Osteoblast (primary cell): ENCODE measurements around the gene CHRM5. TPM values are rescaled to one million over a fixed set of nuclear protein-coding genes. Genes with fewer than 3 reads are reported as not detected.

Experiments
- DNase-seq: peaks from one replicate; pipeline ENCODE4 v3.0.0; 2011; ENCODE audit warnings: low spot score, mixed read lengths; ENCODE audit not compliant: insufficient read length; ENCODE audit errors: missing footprints
- H2AFZ ChIP-seq: 2 replicates; pipeline ENCODE4 v1.6.0; 2011; ENCODE audit warnings: mild to moderate bottlenecking, low read length
- H3K27ac ChIP-seq: 2 replicates; pipeline ENCODE4 v1.5.1; 2011; ENCODE audit warnings: mild to moderate bottlenecking, low read depth, low read length, moderate library complexity
- H3K27me3 ChIP-seq: 2 replicates; pipeline ENCODE4 v1.6.0; 2012; ENCODE audit warnings: mild to moderate bottlenecking, control low read depth, inconsistent platforms, low read length, moderate library complexity; ENCODE audit not compliant: insufficient read depth
- H3K36me3 ChIP-seq: 2 replicates; pipeline ENCODE4 v1.5.1; 2011; ENCODE audit warnings: mild to moderate bottlenecking, low read length, control low read depth, moderate library complexity; ENCODE audit not compliant: insufficient read depth
- H3K4me1 ChIP-seq: 2 replicates; pipeline ENCODE4 v1.5.1; 2011; ENCODE audit warnings: mild to moderate bottlenecking, low read length, control low read depth, moderate library complexity; ENCODE audit not compliant: insufficient read depth
- H3K4me2 ChIP-seq: 2 replicates; pipeline ENCODE4 v1.6.0; 2011; ENCODE audit warnings: mild to moderate bottlenecking, low read length; ENCODE audit not compliant: insufficient read depth
- H3K4me3 ChIP-seq: fragments of 200-600 bp; sonication (generic); 3 replicates; pipeline ENCODE4 v1.5.1; 2012; ENCODE audit warnings: mild to moderate bottlenecking, low read length, inconsistent platforms; ENCODE audit not compliant: insufficient read depth
- H3K79me2 ChIP-seq: 2 replicates; pipeline ENCODE4 v1.6.0; 2012; ENCODE audit warnings: mild to moderate bottlenecking, low read length, control low read depth, inconsistent platforms; ENCODE audit not compliant: insufficient read depth
- H3K9me3 ChIP-seq: 2 replicates; pipeline ENCODE4 v1.5.1; 2011; ENCODE audit warnings: low read depth, low read length, control low read depth
- H4K20me1 ChIP-seq: 2 replicates; pipeline ENCODE4 v1.6.0; 2012; ENCODE audit warnings: mild to moderate bottlenecking, low read length, control low read depth; ENCODE audit not compliant: insufficient read depth
- CTCF ChIP-seq: IDR thresholded peaks from 2 replicates; pipeline ENCODE4 v1.5.1; 2011; ENCODE audit warnings: mild to moderate bottlenecking, low read depth, low read length, moderate library complexity; ENCODE audit errors: extremely low read depth
- total RNA-seq: library from RNA; depleted of rRNA; stranded (reverse); fragments of >200 nt; gene quantifications from 2 replicates; pipeline ENCODE4 v1.2.3, GENCODE V29; 2012

CHRM5 gene, protein sequence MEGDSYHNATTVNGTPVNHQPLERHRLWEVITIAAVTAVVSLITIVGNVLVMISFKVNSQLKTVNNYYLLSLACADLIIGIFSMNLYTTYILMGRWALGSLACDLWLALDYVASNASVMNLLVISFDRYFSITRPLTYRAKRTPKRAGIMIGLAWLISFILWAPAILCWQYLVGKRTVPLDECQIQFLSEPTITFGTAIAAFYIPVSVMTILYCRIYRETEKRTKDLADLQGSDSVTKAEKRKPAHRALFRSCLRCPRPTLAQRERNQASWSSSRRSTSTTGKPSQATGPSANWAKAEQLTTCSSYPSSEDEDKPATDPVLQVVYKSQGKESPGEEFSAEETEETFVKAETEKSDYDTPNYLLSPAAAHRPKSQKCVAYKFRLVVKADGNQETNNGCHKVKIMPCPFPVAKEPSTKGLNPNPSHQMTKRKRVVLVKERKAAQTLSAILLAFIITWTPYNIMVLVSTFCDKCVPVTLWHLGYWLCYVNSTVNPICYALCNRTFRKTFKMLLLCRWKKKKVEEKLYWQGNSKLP
- total RNA-seq, result under 0.01 TPM in 2 replicates

DNA sequence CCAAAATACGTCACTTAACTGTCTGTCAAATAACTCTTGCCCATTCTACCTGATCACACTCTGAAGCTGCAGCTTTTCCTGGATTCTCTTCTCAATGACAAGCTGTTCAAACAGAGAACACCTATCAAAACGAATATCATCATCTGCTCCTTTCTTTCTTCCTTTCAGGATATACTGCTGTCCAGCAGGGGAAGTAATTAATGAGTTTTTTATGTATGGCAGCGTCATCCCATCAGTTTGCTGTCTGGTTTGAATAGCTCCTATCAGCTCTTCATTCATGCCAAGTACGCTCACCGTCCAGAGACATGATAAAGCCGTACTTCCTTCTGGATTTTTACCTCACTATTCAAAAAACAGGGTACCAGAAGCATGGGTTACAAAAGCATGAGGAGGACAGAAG, at the start of gene CHRM5:
Gene CHRM5 (plus strand): TSS at position 274 of the 400 bp plus-strand sequence. CDS start 94,221 bp downstream, outside the sequence.
- DNase-seq, result no peak
- H3K36me3 ChIP-seq, result no peaks in the 10 kb centered on the region
- peaks cover 5% of the 10 kb centered on the region for H3K4me1 ChIP-seq
- no peaks in the 10 kb centered on the region for H3K9me3 ChIP-seq
- H3K79me2 ChIP-seq, result no peaks in the 10 kb centered on the region
- TF ChIP-seq CTCF, result no peak
- H3K4me3 ChIP-seq, result no peak within 1 kb of the TSS
- no peak within 1 kb of the TSS for H3K4me2 ChIP-seq
- peaks cover 3% of the 10 kb centered on the region for H4K20me1 ChIP-seq
- no peaks in the 10 kb centered on the region for H3K27me3 ChIP-seq
- no peak within 1 kb of the TSS for H2AFZ ChIP-seq
- no peak within 1 kb of the TSS for H3K27ac ChIP-seq

GRCh38 chr15:33923446-33923845, 44.9 kb upstream of the CHRM5 start:
- no peak for TF ChIP-seq CTCF
- no peak overlapping the region for H3K27ac ChIP-seq
- peaks cover 12% of the 10 kb centered on the region for H4K20me1 ChIP-seq
- H3K4me2 ChIP-seq, result no peak overlapping the region
- H3K9me3 ChIP-seq, result no peaks in the 10 kb centered on the region
- no peak overlapping the region for H2AFZ ChIP-seq
- peaks cover 3% of the 10 kb centered on the region for H3K79me2 ChIP-seq
- no peak overlapping the region for H3K4me3 ChIP-seq
- DNase-seq, result no peak
- no peaks in the 10 kb centered on the region for H3K4me1 ChIP-seq
- no peaks in the 10 kb centered on the region for H3K27me3 ChIP-seq
- no peaks in the 10 kb centered on the region for H3K36me3 ChIP-seq

DNA sequence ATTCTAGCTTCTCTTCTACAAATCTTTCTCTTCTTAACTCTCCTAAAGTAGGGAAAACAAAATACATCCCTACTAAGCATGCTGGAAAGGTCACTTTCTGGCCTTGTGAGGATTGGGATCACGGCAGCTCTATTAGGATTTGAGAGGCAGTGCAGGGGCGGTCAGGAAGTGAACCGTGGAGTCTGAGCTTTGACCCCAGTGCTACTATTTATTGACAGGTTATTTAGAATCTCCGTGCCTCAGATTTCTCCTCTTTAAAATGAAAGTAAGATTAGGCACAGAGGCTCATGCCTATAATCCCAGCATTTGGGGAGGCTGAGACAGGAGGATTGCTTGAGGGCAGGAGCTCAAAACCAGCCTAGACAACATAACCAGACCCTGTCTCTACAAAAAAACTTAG, 42.0 kb upstream of the CHRM5 start:
- H3K4me2 ChIP-seq, result no peak overlapping the region
- peaks cover 9% of the 10 kb centered on the region for H3K79me2 ChIP-seq
- H3K27ac ChIP-seq, result no peak overlapping the region
- H3K9me3 ChIP-seq, result no peaks in the 10 kb centered on the region
- no peaks in the 10 kb centered on the region for H3K36me3 ChIP-seq
- H3K4me1 ChIP-seq, result no peaks in the 10 kb centered on the region
- H4K20me1 ChIP-seq, result peaks cover 14% of the 10 kb centered on the region
- no peak overlapping the region for H3K4me3 ChIP-seq
- DNase-seq, result no peak
- TF ChIP-seq CTCF, result no peak
- no peaks in the 10 kb centered on the region for H3K27me3 ChIP-seq
- no peak overlapping the region for H2AFZ ChIP-seq

DNA sequence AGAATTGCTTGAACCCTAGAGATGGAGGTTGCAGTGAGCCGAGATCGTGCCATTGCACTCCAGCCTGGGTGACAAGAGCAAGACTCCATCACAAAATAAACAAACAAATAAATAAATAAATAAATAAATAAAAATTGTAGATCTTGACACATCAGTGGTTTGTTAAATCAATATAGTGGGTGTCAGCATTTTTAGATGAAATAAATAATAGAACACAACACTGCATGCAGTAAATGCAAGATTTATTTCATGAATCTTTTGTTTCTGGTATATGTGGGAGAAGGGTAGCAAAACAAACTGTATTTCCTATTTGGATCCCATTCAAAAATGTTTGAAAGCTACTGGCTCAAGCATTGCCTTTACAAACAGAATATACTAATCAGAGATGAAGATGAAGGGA, 35.6 kb upstream of the CHRM5 start:
- no peaks in the 10 kb centered on the region for H3K9me3 ChIP-seq
- no peak overlapping the region for H2AFZ ChIP-seq
- H4K20me1 ChIP-seq, result peaks cover 18% of the 10 kb centered on the region
- no peaks in the 10 kb centered on the region for H3K36me3 ChIP-seq
- H3K79me2 ChIP-seq, result peaks cover 9% of the 10 kb centered on the region
- no peak for DNase-seq
- no peak overlapping the region for H3K27ac ChIP-seq
- TF ChIP-seq CTCF, result no peak
- H3K4me2 ChIP-seq, result no peak overlapping the region
- H3K4me1 ChIP-seq, result peaks cover 10% of the 10 kb centered on the region
- no peak overlapping the region for H3K4me3 ChIP-seq
- H3K27me3 ChIP-seq, result no peaks in the 10 kb centered on the region
